HEK293 (cell line): ENCODE results near the gene S100A4.

Source experiments
- BCL11A ChIP-seq: fragments of 450-650 bp; formaldehyde crosslinking; IDR thresholded peaks from 2 replicates; pipeline ENCODE4 v1.5.1; 2016; ENCODE audit warnings: low read depth, missing biosample characterization, missing genetic modification characterization
- MYNN ChIP-seq: fragments of 450-650 bp; formaldehyde crosslinking; IDR thresholded peaks from 2 replicates; pipeline ENCODE4 v1.5.1; 2016; ENCODE audit warnings: missing biosample characterization, missing genetic modification characterization, borderline replicate concordance
- TCF7L2 ChIP-seq: IDR thresholded peaks from 2 replicates; pipeline ENCODE4 v1.6.1; 2011; ENCODE audit warnings: low read depth, mild to moderate bottlenecking, inconsistent platforms, low read length, moderate library complexity, borderline replicate concordance
- ZBTB21 ChIP-seq: fragments of 450-650 bp; formaldehyde crosslinking; IDR thresholded peaks from 2 replicates; pipeline ENCODE4 v1.5.1; 2017; ENCODE audit warnings: missing biosample characterization, missing genetic modification characterization
- ZFP37 ChIP-seq: fragments of 450-650 bp; formaldehyde crosslinking; IDR thresholded peaks from 2 replicates; pipeline ENCODE4 v1.5.1; 2016; ENCODE audit warnings: missing biosample characterization, missing genetic modification characterization
- ZFP41 ChIP-seq: fragments of 450-650 bp; formaldehyde crosslinking; IDR thresholded peaks from 2 replicates; pipeline ENCODE4 v1.5.1; 2016; ENCODE audit warnings: missing biosample characterization, missing genetic modification characterization, borderline replicate concordance
- ZIC2 ChIP-seq: fragments of 450-650 bp; formaldehyde crosslinking; IDR thresholded peaks from 2 replicates; pipeline ENCODE4 v1.5.1; 2016; ENCODE audit warnings: missing biosample characterization, missing genetic modification characterization
- ZNF174 ChIP-seq: fragments of 450-650 bp; formaldehyde crosslinking; IDR thresholded peaks from 2 replicates; pipeline ENCODE4 v1.5.0; 2017; ENCODE audit warnings: missing biosample characterization, mild to moderate bottlenecking, missing genetic modification characterization
- ZNF19 ChIP-seq: fragments of 450-650 bp; formaldehyde crosslinking; IDR thresholded peaks from 2 replicates; pipeline ENCODE4; 2016; ENCODE audit warnings: missing biosample characterization, missing genetic modification characterization, low read depth
- ZNF211 ChIP-seq: fragments of 450-650 bp; formaldehyde crosslinking; IDR thresholded peaks from 2 replicates; pipeline ENCODE4 v1.5.1; 2016; ENCODE audit warnings: low read depth, missing biosample characterization, missing genetic modification characterization
- ZNF274 ChIP-seq, 2 experiments: fragments of 200-500 bp in 1 of 2; fragments of 450-650 bp in 1 of 2; sonication (Bioruptor generic) in 1 of 2; formaldehyde crosslinking in 1 of 2; IDR thresholded peaks; 2 replicates each; pipeline versions ENCODE4 v1.5.1 to v1.6.1; 2014 to 2016; ENCODE audit warnings: borderline replicate concordance in 1 of 2, inconsistent platforms in 1 of 2, low read length in 1 of 2, missing biosample characterization in 1 of 2, missing genetic modification characterization in 1 of 2
- ZNF341 ChIP-seq: fragments of 450-650 bp; formaldehyde crosslinking; IDR thresholded peaks from 2 replicates; pipeline ENCODE4; 2016; ENCODE audit warnings: low read depth, missing biosample characterization, missing genetic modification characterization
- ZNF350 ChIP-seq: fragments of 450-650 bp; formaldehyde crosslinking; IDR thresholded peaks from 2 replicates; pipeline ENCODE4 v1.5.0; 2017; ENCODE audit warnings: missing biosample characterization, mild to moderate bottlenecking, missing genetic modification characterization
- ZNF416 ChIP-seq: fragments of 450-650 bp; formaldehyde crosslinking; IDR thresholded peaks from 2 replicates; pipeline ENCODE4 v1.5.1; 2016; ENCODE audit warnings: missing biosample characterization, missing genetic modification characterization
- ZNF426 ChIP-seq: fragments of 450-650 bp; formaldehyde crosslinking; IDR thresholded peaks from 2 replicates; pipeline ENCODE4 v1.5.1; 2017; ENCODE audit warnings: missing biosample characterization, missing genetic modification characterization, mild to moderate bottlenecking, inconsistent platforms, moderate library complexity
- ZNF501 ChIP-seq: fragments of 450-650 bp; formaldehyde crosslinking; IDR thresholded peaks from 2 replicates; pipeline ENCODE4 v1.5.1; 2016; ENCODE audit warnings: missing biosample characterization, missing genetic modification characterization
- ZNF544 ChIP-seq: fragments of 450-650 bp; formaldehyde crosslinking; IDR thresholded peaks from 2 replicates; pipeline ENCODE4 v1.5.0; 2017; ENCODE audit warnings: missing biosample characterization, missing genetic modification characterization
- ZNF596 ChIP-seq: fragments of 450-650 bp; IDR thresholded peaks from 2 replicates; pipeline ENCODE4 v1.5.0; 2018; ENCODE audit warnings: missing biosample characterization, mild to moderate bottlenecking, missing genetic modification characterization, moderate library complexity
- ZNF600 ChIP-seq: fragments of 450-650 bp; formaldehyde crosslinking; IDR thresholded peaks from 2 replicates; pipeline ENCODE4 v1.5.1; 2016; ENCODE audit warnings: missing biosample characterization, missing genetic modification characterization
- ZNF610 ChIP-seq: fragments of 450-650 bp; formaldehyde crosslinking; IDR thresholded peaks from 2 replicates; pipeline ENCODE4 v1.5.1; 2016; ENCODE audit warnings: missing biosample characterization, missing genetic modification characterization, borderline replicate concordance
- ZNF626 ChIP-seq: fragments of 450-650 bp; sonication (Bioruptor Pico); formaldehyde crosslinking; IDR thresholded peaks from 2 replicates; pipeline ENCODE4 v1.5.1; 2018; ENCODE audit warnings: missing biosample characterization, missing genetic modification characterization, inconsistent platforms
- ZNF660 ChIP-seq: fragments of 450-650 bp; IDR thresholded peaks from 2 replicates; pipeline ENCODE4 v1.5.1; 2018; ENCODE audit warnings: missing biosample characterization, mild to moderate bottlenecking, missing genetic modification characterization
- ZSCAN30 ChIP-seq: fragments of 450-650 bp; IDR thresholded peaks from 2 replicates; pipeline ENCODE4 v1.5.1; 2018; ENCODE audit warnings: missing biosample characterization, mild to moderate bottlenecking, missing genetic modification characterization, moderate library complexity
- TF ChIP-seq, protein P1 (sequence below): fragments of 450-650 bp; formaldehyde crosslinking; IDR thresholded peaks from 2 replicates; pipeline ENCODE4 v1.5.1; 2016; ENCODE audit warnings: missing biosample characterization, missing genetic modification characterization
- TF ChIP-seq, protein P2 (sequence below): fragments of 450-650 bp; formaldehyde crosslinking; optimal IDR thresholded peaks from 2 replicates; pipeline ENCODE3; 2016; ENCODE audit warnings: missing biosample characterization, mild to moderate bottlenecking, missing genetic modification characterization
- TF ChIP-seq, protein P3 (sequence below): fragments of 450-650 bp; formaldehyde crosslinking; IDR thresholded peaks from 2 replicates; pipeline ENCODE4 v1.5.1; 2016; ENCODE audit warnings: missing biosample characterization, missing genetic modification characterization
- TF ChIP-seq, protein P4 (sequence below): fragments of 450-650 bp; formaldehyde crosslinking; IDR thresholded peaks from 2 replicates; pipeline ENCODE4 v1.5.1; 2016; ENCODE audit warnings: missing biosample characterization, missing genetic modification characterization, low read depth
- TF ChIP-seq, protein P5 (sequence below): fragments of 450-650 bp; formaldehyde crosslinking; IDR thresholded peaks from 2 replicates; pipeline ENCODE4 v1.5.1; 2016; ENCODE audit warnings: missing biosample characterization, missing genetic modification characterization
- TF ChIP-seq, protein P6 (sequence below): fragments of 450-650 bp; formaldehyde crosslinking; IDR thresholded peaks from 2 replicates; pipeline ENCODE4 v1.5.1; 2017; ENCODE audit warnings: missing biosample characterization, missing genetic modification characterization

S100A4 gene

DNA sequence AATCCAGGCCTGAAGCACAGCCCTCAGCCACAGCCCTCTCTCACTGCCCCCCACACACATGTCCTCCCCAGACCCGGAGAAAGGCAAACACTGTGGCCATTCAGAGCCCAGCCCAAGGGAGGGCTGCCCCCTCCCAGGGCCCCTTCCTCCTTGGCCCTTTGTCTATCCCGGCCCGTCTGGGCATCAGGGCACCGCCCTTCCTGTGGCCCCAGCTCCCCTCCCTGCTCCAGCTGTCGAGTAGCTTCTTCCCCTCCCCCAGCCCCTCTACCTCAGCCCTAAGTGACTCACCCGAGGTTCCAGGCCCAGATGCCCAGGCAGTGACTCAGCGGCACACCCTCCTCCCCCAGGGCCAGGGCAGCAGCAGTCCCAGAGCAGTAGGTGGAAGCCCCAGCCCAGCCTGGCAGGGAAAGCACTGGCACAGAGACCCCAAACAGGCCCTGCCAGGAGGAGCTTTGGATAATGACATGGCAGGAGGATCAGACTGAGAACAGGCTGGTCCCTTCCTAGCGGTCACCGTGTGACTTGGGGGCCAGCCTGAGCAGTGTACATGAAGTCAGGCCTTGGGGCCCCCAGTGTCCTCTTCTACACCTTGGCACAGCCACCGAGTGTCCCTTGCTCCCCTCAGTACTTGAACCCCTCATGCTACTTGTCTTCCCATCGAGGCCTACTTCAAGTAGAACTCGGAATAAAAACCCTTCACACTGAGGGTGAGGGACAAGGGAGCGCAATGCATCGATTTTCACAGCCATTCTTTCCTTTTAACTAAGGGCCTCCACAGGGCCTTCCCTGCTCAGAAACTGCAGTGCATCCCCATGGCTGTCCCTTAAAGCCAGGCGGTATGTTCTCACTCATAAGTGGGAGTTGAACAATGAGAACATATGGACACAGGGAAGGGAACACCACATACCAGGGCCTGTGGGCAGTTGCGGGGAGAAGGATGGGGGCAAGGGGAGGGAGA is 21.1 kb upstream of the S100A4 start (continued):
- no peak for TF ChIP-seq ZNF544 (tag by site-specific recombination)
- TF ChIP-seq ZNF341 (tag by site-specific recombination), result peak; percentile 88
- no peak for TF ChIP-seq ZNF211 (tag by site-specific recombination)
- TF ChIP-seq ZNF19, result no peak
- TF ChIP-seq ZNF174 (tag by site-specific recombination), result no peak
- TF ChIP-seq MYNN (tag by site-specific recombination), result peak; percentile 63; the same call in 1 of the 2 replicates
- TF ChIP-seq, protein P1, sequence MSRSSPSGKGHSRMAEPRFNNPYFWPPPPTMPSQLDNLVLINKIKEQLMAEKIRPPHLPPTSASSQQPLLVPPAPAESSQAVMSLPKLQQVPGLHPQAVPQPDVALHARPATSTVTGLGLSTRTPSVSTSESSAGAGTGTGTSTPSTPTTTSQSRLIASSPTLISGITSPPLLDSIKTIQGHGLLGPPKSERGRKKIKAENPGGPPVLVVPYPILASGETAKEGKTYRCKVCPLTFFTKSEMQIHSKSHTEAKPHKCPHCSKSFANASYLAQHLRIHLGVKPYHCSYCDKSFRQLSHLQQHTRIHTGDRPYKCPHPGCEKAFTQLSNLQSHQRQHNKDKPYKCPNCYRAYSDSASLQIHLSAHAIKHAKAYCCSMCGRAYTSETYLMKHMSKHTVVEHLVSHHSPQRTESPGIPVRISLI (tag by site-specific recombination), result no peak
- TF ChIP-seq, protein P2, sequence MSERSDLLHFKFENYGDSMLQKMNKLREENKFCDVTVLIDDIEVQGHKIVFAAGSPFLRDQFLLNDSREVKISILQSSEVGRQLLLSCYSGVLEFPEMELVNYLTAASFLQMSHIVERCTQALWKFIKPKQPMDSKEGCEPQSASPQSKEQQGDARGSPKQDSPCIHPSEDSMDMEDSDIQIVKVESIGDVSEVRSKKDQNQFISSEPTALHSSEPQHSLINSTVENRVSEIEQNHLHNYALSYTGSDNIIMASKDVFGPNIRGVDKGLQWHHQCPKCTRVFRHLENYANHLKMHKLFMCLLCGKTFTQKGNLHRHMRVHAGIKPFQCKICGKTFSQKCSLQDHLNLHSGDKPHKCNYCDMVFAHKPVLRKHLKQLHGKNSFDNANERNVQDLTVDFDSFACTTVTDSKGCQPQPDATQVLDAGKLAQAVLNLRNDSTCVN (tag by site-specific recombination), result peak; percentile 27
- TF ChIP-seq ZFP37, result peak; percentile 79; the same call in 1 of the 2 replicates
- TF ChIP-seq ZNF610 (tag by site-specific recombination), result no peak
- TF ChIP-seq, protein P3, sequence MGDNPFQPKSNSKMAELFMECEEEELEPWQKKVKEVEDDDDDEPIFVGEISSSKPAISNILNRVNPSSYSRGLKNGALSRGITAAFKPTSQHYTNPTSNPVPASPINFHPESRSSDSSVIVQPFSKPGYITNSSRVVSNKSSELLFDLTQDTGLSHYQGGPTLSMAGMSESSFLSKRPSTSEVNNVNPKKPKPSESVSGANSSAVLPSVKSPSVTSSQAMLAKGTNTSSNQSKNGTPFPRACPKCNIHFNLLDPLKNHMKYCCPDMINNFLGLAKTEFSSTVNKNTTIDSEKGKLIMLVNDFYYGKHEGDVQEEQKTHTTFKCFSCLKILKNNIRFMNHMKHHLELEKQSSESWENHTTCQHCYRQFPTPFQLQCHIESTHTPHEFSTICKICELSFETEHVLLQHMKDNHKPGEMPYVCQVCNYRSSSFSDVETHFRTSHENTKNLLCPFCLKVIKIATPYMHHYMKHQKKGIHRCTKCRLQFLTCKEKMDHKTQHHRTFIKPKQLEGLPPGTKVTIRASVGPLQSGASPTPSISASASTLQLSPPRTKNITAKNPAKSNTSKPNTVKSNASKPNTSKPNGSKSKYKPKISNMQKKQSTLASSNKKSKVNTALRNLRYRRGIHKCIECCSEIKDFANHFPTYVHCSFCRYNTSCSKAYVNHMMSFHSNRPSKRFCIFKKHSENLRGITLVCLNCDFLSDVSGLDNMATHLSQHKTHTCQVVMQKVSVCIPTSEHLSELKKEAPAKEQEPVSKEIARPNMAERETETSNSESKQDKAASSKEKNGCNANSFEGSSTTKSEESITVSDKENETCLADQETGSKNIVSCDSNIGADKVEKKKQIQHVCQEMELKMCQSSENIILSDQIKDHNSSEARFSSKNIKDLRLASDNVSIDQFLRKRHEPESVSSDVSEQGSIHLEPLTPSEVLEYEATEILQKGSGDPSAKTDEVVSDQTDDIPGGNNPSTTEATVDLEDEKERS, result 0 out of 2 replicates have a peak, but pooled peaks have one; percentile 54
- no peak for TF ChIP-seq ZNF626 (tag by site-specific recombination)
- TF ChIP-seq, protein P4, sequence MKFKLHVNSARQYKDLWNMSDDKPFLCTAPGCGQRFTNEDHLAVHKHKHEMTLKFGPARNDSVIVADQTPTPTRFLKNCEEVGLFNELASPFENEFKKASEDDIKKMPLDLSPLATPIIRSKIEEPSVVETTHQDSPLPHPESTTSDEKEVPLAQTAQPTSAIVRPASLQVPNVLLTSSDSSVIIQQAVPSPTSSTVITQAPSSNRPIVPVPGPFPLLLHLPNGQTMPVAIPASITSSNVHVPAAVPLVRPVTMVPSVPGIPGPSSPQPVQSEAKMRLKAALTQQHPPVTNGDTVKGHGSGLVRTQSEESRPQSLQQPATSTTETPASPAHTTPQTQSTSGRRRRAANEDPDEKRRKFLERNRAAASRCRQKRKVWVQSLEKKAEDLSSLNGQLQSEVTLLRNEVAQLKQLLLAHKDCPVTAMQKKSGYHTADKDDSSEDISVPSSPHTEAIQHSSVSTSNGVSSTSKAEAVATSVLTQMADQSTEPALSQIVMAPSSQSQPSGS, result no peak
- TF ChIP-seq ZIC2 (tag by site-specific recombination), result peak; percentile 77
- TF ChIP-seq ZSCAN30 (tag by site-specific recombination), result peak; percentile 97
- peak; percentile 97 for TF ChIP-seq BCL11A
- TF ChIP-seq ZNF501 (tag by site-specific recombination), result peak; percentile 44; the same call in 1 of the 2 replicates
- TF ChIP-seq ZNF350 (tag by site-specific recombination), result no peak
- no peak for TF ChIP-seq ZFP41 (tag by site-specific recombination)
- TF ChIP-seq ZNF600 (tag by site-specific recombination), result peak; percentile 85
- no peak for TF ChIP-seq TCF7L2
- peak; percentile 79 for TF ChIP-seq ZBTB21 (tag by site-specific recombination)
- no peak for TF ChIP-seq ZNF596 (tag by site-specific recombination)
- TF ChIP-seq ZNF660 (tag by site-specific recombination), result peak; percentile 77
- no peak for TF ChIP-seq ZNF416
- TF ChIP-seq ZNF426 (tag by site-specific recombination), result no peak
- TF ChIP-seq, protein P5, sequence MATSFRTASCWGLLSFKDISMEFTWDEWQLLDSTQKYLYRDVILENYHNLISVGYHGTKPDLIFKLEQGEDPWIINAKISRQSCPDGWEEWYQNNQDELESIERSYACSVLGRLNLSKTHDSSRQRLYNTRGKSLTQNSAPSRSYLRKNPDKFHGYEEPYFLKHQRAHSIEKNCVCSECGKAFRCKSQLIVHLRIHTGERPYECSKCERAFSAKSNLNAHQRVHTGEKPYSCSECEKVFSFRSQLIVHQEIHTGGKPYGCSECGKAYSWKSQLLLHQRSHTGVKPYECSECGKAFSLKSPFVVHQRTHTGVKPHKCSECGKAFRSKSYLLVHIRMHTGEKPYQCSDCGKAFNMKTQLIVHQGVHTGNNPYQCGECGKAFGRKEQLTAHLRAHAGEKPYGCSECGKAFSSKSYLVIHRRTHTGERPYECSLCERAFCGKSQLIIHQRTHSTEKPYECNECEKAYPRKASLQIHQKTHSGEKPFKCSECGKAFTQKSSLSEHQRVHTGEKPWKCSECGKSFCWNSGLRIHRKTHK, result no peak
- TF ChIP-seq, protein P6, sequence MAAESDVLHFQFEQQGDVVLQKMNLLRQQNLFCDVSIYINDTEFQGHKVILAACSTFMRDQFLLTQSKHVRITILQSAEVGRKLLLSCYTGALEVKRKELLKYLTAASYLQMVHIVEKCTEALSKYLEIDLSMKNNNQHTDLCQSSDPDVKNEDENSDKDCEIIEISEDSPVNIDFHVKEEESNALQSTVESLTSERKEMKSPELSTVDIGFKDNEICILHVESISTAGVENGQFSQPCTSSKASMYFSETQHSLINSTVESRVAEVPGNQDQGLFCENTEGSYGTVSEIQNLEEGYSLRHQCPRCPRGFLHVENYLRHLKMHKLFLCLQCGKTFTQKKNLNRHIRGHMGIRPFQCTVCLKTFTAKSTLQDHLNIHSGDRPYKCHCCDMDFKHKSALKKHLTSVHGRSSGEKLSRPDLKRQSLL (tag by site-specific recombination), result no peak
- TF ChIP-seq ZNF274 (IDR thresholded peaks at IDR 0.05; ENCODE audit: low read length), result no peak
- TF ChIP-seq ZNF274 (tag by site-specific recombination; IDR thresholded peaks at IDR 0.05; ENCODE audit: borderline replicate concordance), result no peak
